HG03097 (cell line): ENCODE results near the gene PRKAG2.

Experiments
- ATAC-seq: cut with Tn5 transposase; IDR thresholded peaks from one replicate; pipeline ENCODE4 v1.9.1; 2021; ENCODE audit not compliant: unreplicated experiment, low FRiP score

PRKAG2 gene

GRCh38 chr7:151671514-151671913 lies 205.4 kb downstream of the PRKAG2 start:
- ATAC-seq = no peak

GRCh38 chr7:151669762-151670161 lies 207.2 kb downstream of the PRKAG2 start:
- no peak for ATAC-seq

GRCh38 chr7:151666886-151667285 lies 210.0 kb downstream of the PRKAG2 start:
- no peak for ATAC-seq

GRCh38 chr7:151665368-151665767 lies 211.5 kb downstream of the PRKAG2 start:
- ATAC-seq = no peak

GRCh38 chr7:151664268-151664667 lies 212.6 kb downstream of the PRKAG2 start:
- no peak for ATAC-seq

GRCh38 chr7:151663382-151664100 lies 213.4 kb downstream of the PRKAG2 start:
- ATAC-seq = no peak

- no peak for ATAC-seq
These were observed 214.6 kb downstream of the PRKAG2 start for GRCh38 chr7:151662251-151662826.

GRCh38 chr7:151661587-151661986 lies 215.3 kb downstream of the PRKAG2 start:
- ATAC-seq = no peak

- ATAC-seq = no peak
These were observed 216.8 kb downstream of the PRKAG2 start for GRCh38 chr7:151660141-151660540.

- ATAC-seq = no peak
These were observed 217.7 kb downstream of the PRKAG2 start for GRCh38 chr7:151659219-151659618.

GRCh38 chr7:151658778-151659177 lies 218.1 kb downstream of the PRKAG2 start:
- ATAC-seq = no peak

- ATAC-seq = no peak
These were observed 219.7 kb downstream of the PRKAG2 start for GRCh38 chr7:151657173-151657572.

- ATAC-seq = no peak
These were observed 221.4 kb downstream of the PRKAG2 start for GRCh38 chr7:151655555-151655954.

- ATAC-seq = no peak
These were observed 224.8 kb downstream of the PRKAG2 start for GRCh38 chr7:151652111-151652510.

- ATAC-seq = no peak
These were observed 226.8 kb downstream of the PRKAG2 start for GRCh38 chr7:151650161-151650560.

- ATAC-seq = no peak
These were observed 228.5 kb downstream of the PRKAG2 start for GRCh38 chr7:151648429-151648828.

GRCh38 chr7:151647874-151648273 lies 229.0 kb downstream of the PRKAG2 start:
- no peak for ATAC-seq

GRCh38 chr7:151647006-151647405 lies 229.9 kb downstream of the PRKAG2 start:
- no peak for ATAC-seq

GRCh38 chr7:151645311-151645710 lies 231.6 kb downstream of the PRKAG2 start:
- ATAC-seq = no peak

GRCh38 chr7:151644554-151644953 lies 232.4 kb downstream of the PRKAG2 start:
- ATAC-seq = no peak

GRCh38 chr7:151642746-151643145 lies 234.2 kb downstream of the PRKAG2 start:
- ATAC-seq = no peak

- ATAC-seq = no peak
These were observed 235.3 kb downstream of the PRKAG2 start for GRCh38 chr7:151641587-151641986.
